Endodermal cell (in vitro differentiated cells): Measurements from ENCODE around the gene FUT2. TPM values are rescaled to one million over a fixed set of nuclear protein-coding genes. Genes with fewer than 3 reads are reported as not detected.

ENCODE experiments used
- DNase-seq: peaks from one replicate; pipeline ENCODE4 v3.0.0-alpha.2; 2017
- H3K27ac ChIP-seq: 2 replicates; pipeline ENCODE4 v1.5.1; 2013; ENCODE audit warnings: mild to moderate bottlenecking, low read depth, low read length, moderate library complexity
- H3K27me3 ChIP-seq: 2 replicates; pipeline ENCODE4 v1.6.1; 2013; ENCODE audit warnings: mild to moderate bottlenecking, low read length, moderate library complexity; ENCODE audit not compliant: insufficient read depth, control insufficient read depth, poor library complexity, severe bottlenecking
- H3K36me3 ChIP-seq: 2 replicates; pipeline ENCODE4 v1.7.0; 2013; ENCODE audit warnings: mild to moderate bottlenecking, low read length, moderate library complexity; ENCODE audit not compliant: control insufficient read depth, insufficient read depth
- H3K4me1 ChIP-seq: one replicate; pipeline ENCODE4 v1.7.0; 2013; ENCODE audit warnings: low read length; ENCODE audit not compliant: control insufficient read depth, insufficient read depth
- H3K4me3 ChIP-seq: 2 replicates; pipeline ENCODE4 v1.5.1; 2013; ENCODE audit warnings: mild to moderate bottlenecking, low read length, moderate library complexity
- H3K9ac ChIP-seq: 2 replicates; pipeline ENCODE4 v1.6.1; 2013; ENCODE audit warnings: mild to moderate bottlenecking, low read length, moderate library complexity; ENCODE audit not compliant: poor library complexity, severe bottlenecking; ENCODE audit errors: extremely low read depth
- H3K9me3 ChIP-seq: 2 replicates; pipeline ENCODE4 v1.6.1; 2013; ENCODE audit warnings: mild to moderate bottlenecking, low read length, moderate library complexity; ENCODE audit not compliant: control insufficient read depth
- H3K27ac Mint-ChIP-seq: 2 replicates; pipeline ENCODE4 v1.8.0; 2020; ENCODE audit warnings: mixed read lengths
- H3K27me3 Mint-ChIP-seq: 2 replicates; pipeline ENCODE4 v1.8.0; 2021; ENCODE audit warnings: mild to moderate bottlenecking, mixed read lengths; ENCODE audit not compliant: insufficient read depth
- H3K36me3 Mint-ChIP-seq: 2 replicates; pipeline ENCODE4 v1.8.0; 2020; ENCODE audit warnings: low read depth, mixed read lengths
- H3K4me1 Mint-ChIP-seq: 2 replicates; pipeline ENCODE4 v1.8.0; 2020; ENCODE audit warnings: mixed read lengths
- H3K4me3 Mint-ChIP-seq: 2 replicates; pipeline ENCODE4 v1.8.0; 2020; ENCODE audit warnings: mild to moderate bottlenecking, moderate library complexity, mixed read lengths
- H3K9me3 Mint-ChIP-seq: 2 replicates; pipeline ENCODE4 v1.8.0; 2020; ENCODE audit warnings: mild to moderate bottlenecking, mixed read lengths
- CTCF ChIP-seq: fragments of 200-600 bp; sonication (generic); conservative IDR thresholded peaks from 2 replicates; pipeline ENCODE4 v1.5.0; 2021; ENCODE audit warnings: antibody characterized with exemption, mild to moderate bottlenecking
- WGBS, 2 experiments: methylation state at CpG; one replicate each; pipeline versions ENCODE4 v1.1.5 to v1.1.7; 2013; ENCODE audit warnings: missing lambda C conversion rate in 2 of 2, mixed read lengths in 1 of 2; ENCODE audit not compliant: insufficient coverage in 1 of 2, insufficient read length in 1 of 2; 5-methylcytosine and 5-hydroxymethylcytosine counted together
- total RNA-seq, 2 donors: library from RNA; stranded (reverse); fragmentation: NEBNext Ultra II Directional in 1 of 2; extraction: Animal tissue kit (Norgen Biotek cat#: 25700) in 1 of 2; gene quantifications; 2 replicates in 1 of 2; 3 replicates in 1 of 2; pipeline ENCODE4 v1.2.1, GENCODE V29; 2021

FUT2 gene
- total RNA-seq, 2 donors from 2014 or later = 5.8 to 11.0 TPM

GRCh38 chr19:48674921-48675824 is 20.6 kb upstream of the FUT2 start:
- peaks cover 17% of the 10 kb centered on the region for H3K27me3 Mint-ChIP-seq
- Histone ChIP-seq H3K36me3 (no peaks in the 10 kb centered on the region), H3K27me3 (no peaks in the 10 kb centered on the region), H3K9me3 (no peaks in the 10 kb centered on the region), H3K9ac (no peak overlapping the region), H3K4me3 (no peak overlapping the region), H3K27ac (no peak overlapping the region), H3K4me1 (no peaks in the 10 kb centered on the region)
- no peak overlapping the region for H3K4me3 Mint-ChIP-seq
- TF ChIP-seq CTCF = peak; percentile 92
- peak; percentile 96 for DNase-seq
- no peaks in the 10 kb centered on the region for H3K36me3 Mint-ChIP-seq
- no peaks in the 10 kb centered on the region for H3K9me3 Mint-ChIP-seq
- H3K4me1 Mint-ChIP-seq = peaks cover 10% of the 10 kb centered on the region
- H3K27ac Mint-ChIP-seq = no peak overlapping the region
- WGBS, 2 experiments = 43 to 46% methylated on average over 19 to 28 of the region's 28 CpGs

- DNase-seq = no peak
- H3K4me3 Mint-ChIP-seq = no peak overlapping the region
- Histone ChIP-seq H3K36me3 (no peaks in the 10 kb centered on the region), H3K4me1 (no peaks in the 10 kb centered on the region), H3K27ac (no peak overlapping the region), H3K9me3 (no peaks in the 10 kb centered on the region), H3K9ac (no peak overlapping the region), H3K27me3 (no peaks in the 10 kb centered on the region), H3K4me3 (no peak overlapping the region)
- TF ChIP-seq CTCF = no peak
- no peak overlapping the region for H3K27ac Mint-ChIP-seq
- no peaks in the 10 kb centered on the region for H3K9me3 Mint-ChIP-seq
- 93 to 95% methylated on average over 16 to 17 of the region's 17 CpGs for WGBS, 2 experiments
- peaks cover 17% of the 10 kb centered on the region for H3K27me3 Mint-ChIP-seq
- peaks cover 10% of the 10 kb centered on the region for H3K4me1 Mint-ChIP-seq
- H3K36me3 Mint-ChIP-seq = no peaks in the 10 kb centered on the region
Measured at GRCh38 chr19:48676487-48676886, 19.3 kb upstream of the FUT2 start.

GRCh38 chr19:48676887-48677286 is 18.9 kb upstream of the FUT2 start:
- H3K9me3 ChIP-seq = no peaks in the 10 kb centered on the region
- peaks cover 17% of the 10 kb centered on the region for H3K27me3 Mint-ChIP-seq
- no peak for TF ChIP-seq CTCF
- H3K36me3 Mint-ChIP-seq = no peaks in the 10 kb centered on the region
- no peak overlapping the region for H3K4me3 Mint-ChIP-seq
- H3K9me3 Mint-ChIP-seq = no peaks in the 10 kb centered on the region
- no peaks in the 10 kb centered on the region for H3K4me1 ChIP-seq
- H3K27ac Mint-ChIP-seq = no peak overlapping the region
- H3K27me3 ChIP-seq = no peaks in the 10 kb centered on the region
- peaks cover 10% of the 10 kb centered on the region for H3K4me1 Mint-ChIP-seq
- no peak overlapping the region for H3K4me3 ChIP-seq
- H3K9ac ChIP-seq = no peak overlapping the region
- H3K36me3 ChIP-seq = no peaks in the 10 kb centered on the region
- no peak for DNase-seq
- no peak overlapping the region for H3K27ac ChIP-seq
- WGBS, 2 experiments = 94 to 96% methylated on average over 13 of the region's 13 CpGs
